Glutamatergic neuron (in vitro differentiated cells): ENCODE data around the gene RAD52. TPM values are rescaled to one million over a fixed set of nuclear protein-coding genes. Genes with fewer than 3 reads are reported as not detected.

ENCODE experiments used
- DNase-seq: peaks from one replicate; pipeline ENCODE4 v3.0.0; 2022
- H3K27ac Mint-ChIP-seq: one replicate; pipeline ENCODE4 v1.8.0; 2020; ENCODE audit warnings: mild to moderate bottlenecking, mixed read lengths, inconsistent platforms; ENCODE audit not compliant: unreplicated experiment
- H3K27me3 Mint-ChIP-seq: one replicate; pipeline ENCODE4 v1.8.0; 2020; ENCODE audit warnings: mild to moderate bottlenecking, moderate library complexity, mixed read lengths, inconsistent platforms; ENCODE audit not compliant: unreplicated experiment
- H3K36me3 Mint-ChIP-seq: one replicate; pipeline ENCODE4 v1.8.0; 2020; ENCODE audit warnings: mild to moderate bottlenecking, mixed read lengths, inconsistent platforms; ENCODE audit not compliant: unreplicated experiment
- H3K4me1 Mint-ChIP-seq: one replicate; pipeline ENCODE4 v1.8.0; 2020; ENCODE audit warnings: mild to moderate bottlenecking, low read depth, mixed read lengths, inconsistent platforms; ENCODE audit not compliant: unreplicated experiment
- H3K4me3 Mint-ChIP-seq: one replicate; pipeline ENCODE4 v1.8.0; 2020; ENCODE audit warnings: mild to moderate bottlenecking, mixed read lengths, inconsistent platforms; ENCODE audit not compliant: unreplicated experiment
- H3K9me3 Mint-ChIP-seq: one replicate; pipeline ENCODE4 v1.8.0; 2020; ENCODE audit warnings: mild to moderate bottlenecking, moderate library complexity, mixed read lengths, inconsistent platforms; ENCODE audit not compliant: unreplicated experiment
- CTCF ChIP-seq: fragments of 200-600 bp; sonication (generic); IDR thresholded peaks from one replicate; pipeline ENCODE4 v1.5.0; 2021; ENCODE audit not compliant: partially characterized antibody, unreplicated experiment
- total RNA-seq: library from RNA; stranded (reverse); fragmentation: NEBNext Ultra II Directional; extraction: Animal tissue kit (Norgen Biotek cat#: 25700); gene quantifications from one replicate; pipeline ENCODE4 v1.2.1, GENCODE V29; 2021; ENCODE audit not compliant: unreplicated experiment

Gene RAD52
- total RNA-seq, 1 donor from 2014 or later, result 16.5 TPM

- Mint-ChIP-seq H3K9me3 (peaks cover 15% of the 10 kb centered on the region), H3K27me3 (peaks cover 11% of the 10 kb centered on the region), H3K27ac (peak overlapping the region; percentile 99), H3K4me1 (peaks cover 22% of the 10 kb centered on the region), H3K4me3 (peak overlapping the region; percentile 98), H3K36me3 (no peaks in the 10 kb centered on the region)
- DNase-seq, result no peak
- no peak for TF ChIP-seq CTCF
Observed at GRCh38 chr12:989051-989450, 39.6 kb upstream of the RAD52 start.

GRCh38 chr12:988646-989045, 39.2 kb upstream of the RAD52 start:
- H3K27ac Mint-ChIP-seq, result peak overlapping the region; percentile 99
- peaks cover 22% of the 10 kb centered on the region for H3K4me1 Mint-ChIP-seq
- H3K27me3 Mint-ChIP-seq, result peaks cover 11% of the 10 kb centered on the region
- H3K9me3 Mint-ChIP-seq, result peaks cover 15% of the 10 kb centered on the region
- no peak for TF ChIP-seq CTCF
- DNase-seq, result no peak
- peak overlapping the region; percentile 98 for H3K4me3 Mint-ChIP-seq
- H3K36me3 Mint-ChIP-seq, result no peaks in the 10 kb centered on the region

GRCh38 chr12:981961-982360, 32.5 kb upstream of the RAD52 start:
- no peaks in the 10 kb centered on the region for H3K36me3 Mint-ChIP-seq
- no peak for TF ChIP-seq CTCF
- peaks cover 8% of the 10 kb centered on the region for H3K4me1 Mint-ChIP-seq
- peaks cover 6% of the 10 kb centered on the region for H3K27me3 Mint-ChIP-seq
- DNase-seq, result no peak
- H3K9me3 Mint-ChIP-seq, result peaks cover 1% of the 10 kb centered on the region
- H3K27ac Mint-ChIP-seq, result no peak overlapping the region
- no peak overlapping the region for H3K4me3 Mint-ChIP-seq

- peaks cover 1% of the 10 kb centered on the region for H3K9me3 Mint-ChIP-seq
- no peak overlapping the region for H3K27ac Mint-ChIP-seq
- no peak for DNase-seq
- no peaks in the 10 kb centered on the region for H3K36me3 Mint-ChIP-seq
- no peak for TF ChIP-seq CTCF
- H3K4me1 Mint-ChIP-seq, result peaks cover 8% of the 10 kb centered on the region
- H3K27me3 Mint-ChIP-seq, result peaks cover 6% of the 10 kb centered on the region
- H3K4me3 Mint-ChIP-seq, result no peak overlapping the region
Observed at GRCh38 chr12:981176-981828, 31.8 kb upstream of the RAD52 start.

GRCh38 chr12:979349-979748, 29.9 kb upstream of the RAD52 start:
- Mint-ChIP-seq H3K4me3 (no peak overlapping the region), H3K9me3 (peaks cover 1% of the 10 kb centered on the region), H3K27me3 (peaks cover 6% of the 10 kb centered on the region), H3K4me1 (peaks cover 8% of the 10 kb centered on the region), H3K27ac (no peak overlapping the region), H3K36me3 (no peaks in the 10 kb centered on the region)
- DNase-seq, result no peak
- no peak for TF ChIP-seq CTCF
